Measurements from ENCODE around the gene PIKFYVE. TPM values are rescaled to one million over a fixed set of nuclear protein-coding genes. Genes with fewer than 3 reads are reported as not detected.

PIKFYVE gene, protein sequence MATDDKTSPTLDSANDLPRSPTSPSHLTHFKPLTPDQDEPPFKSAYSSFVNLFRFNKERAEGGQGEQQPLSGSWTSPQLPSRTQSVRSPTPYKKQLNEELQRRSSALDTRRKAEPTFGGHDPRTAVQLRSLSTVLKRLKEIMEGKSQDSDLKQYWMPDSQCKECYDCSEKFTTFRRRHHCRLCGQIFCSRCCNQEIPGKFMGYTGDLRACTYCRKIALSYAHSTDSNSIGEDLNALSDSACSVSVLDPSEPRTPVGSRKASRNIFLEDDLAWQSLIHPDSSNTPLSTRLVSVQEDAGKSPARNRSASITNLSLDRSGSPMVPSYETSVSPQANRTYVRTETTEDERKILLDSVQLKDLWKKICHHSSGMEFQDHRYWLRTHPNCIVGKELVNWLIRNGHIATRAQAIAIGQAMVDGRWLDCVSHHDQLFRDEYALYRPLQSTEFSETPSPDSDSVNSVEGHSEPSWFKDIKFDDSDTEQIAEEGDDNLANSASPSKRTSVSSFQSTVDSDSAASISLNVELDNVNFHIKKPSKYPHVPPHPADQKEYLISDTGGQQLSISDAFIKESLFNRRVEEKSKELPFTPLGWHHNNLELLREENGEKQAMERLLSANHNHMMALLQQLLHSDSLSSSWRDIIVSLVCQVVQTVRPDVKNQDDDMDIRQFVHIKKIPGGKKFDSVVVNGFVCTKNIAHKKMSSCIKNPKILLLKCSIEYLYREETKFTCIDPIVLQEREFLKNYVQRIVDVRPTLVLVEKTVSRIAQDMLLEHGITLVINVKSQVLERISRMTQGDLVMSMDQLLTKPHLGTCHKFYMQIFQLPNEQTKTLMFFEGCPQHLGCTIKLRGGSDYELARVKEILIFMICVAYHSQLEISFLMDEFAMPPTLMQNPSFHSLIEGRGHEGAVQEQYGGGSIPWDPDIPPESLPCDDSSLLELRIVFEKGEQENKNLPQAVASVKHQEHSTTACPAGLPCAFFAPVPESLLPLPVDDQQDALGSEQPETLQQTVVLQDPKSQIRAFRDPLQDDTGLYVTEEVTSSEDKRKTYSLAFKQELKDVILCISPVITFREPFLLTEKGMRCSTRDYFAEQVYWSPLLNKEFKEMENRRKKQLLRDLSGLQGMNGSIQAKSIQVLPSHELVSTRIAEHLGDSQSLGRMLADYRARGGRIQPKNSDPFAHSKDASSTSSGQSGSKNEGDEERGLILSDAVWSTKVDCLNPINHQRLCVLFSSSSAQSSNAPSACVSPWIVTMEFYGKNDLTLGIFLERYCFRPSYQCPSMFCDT (N-terminal part only)
- total RNA-seq: 28.6 and 39.0 TPM in 2 replicates

DNA sequence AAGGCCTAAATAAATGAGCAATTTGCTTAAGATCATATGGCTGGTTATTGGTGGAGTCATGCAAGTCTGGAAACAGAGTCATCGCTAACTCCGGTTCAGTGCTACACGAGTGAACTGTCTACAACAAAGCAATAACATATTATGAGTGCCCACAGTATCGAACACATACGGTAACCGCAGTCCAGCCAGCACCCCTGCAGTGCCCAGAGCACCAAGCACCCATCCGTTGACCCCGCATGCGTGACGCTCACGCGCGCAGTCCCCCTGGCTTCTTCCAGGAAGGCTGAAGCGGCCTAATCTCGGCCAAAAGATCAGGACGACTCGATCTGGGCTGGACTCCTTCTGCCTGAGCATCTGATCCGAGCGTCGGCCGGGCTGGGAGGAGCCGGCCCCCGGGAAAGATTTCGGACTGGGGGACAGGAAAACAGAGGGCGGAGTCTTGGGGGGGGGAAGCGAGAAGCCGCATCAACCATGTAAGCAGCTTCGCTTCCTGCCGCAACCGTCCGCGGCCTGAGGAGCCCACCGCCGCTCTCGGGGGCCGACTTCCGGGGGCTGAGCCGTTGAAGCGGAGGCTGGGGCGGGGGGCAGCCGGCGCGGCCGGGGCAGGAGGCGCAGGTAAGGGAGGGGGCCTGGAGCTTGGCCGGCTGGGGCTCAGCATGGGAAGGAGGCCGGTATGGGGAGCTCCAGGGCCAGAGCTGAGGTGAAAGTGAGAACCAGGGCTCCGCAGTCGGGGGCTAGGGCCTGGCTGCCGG is at the start of gene PIKFYVE:
PIKFYVE (plus strand) TSS at position 455 of the 752 bp plus-strand sequence. CDS start 5,265 bp downstream, outside the sequence.

DNA sequence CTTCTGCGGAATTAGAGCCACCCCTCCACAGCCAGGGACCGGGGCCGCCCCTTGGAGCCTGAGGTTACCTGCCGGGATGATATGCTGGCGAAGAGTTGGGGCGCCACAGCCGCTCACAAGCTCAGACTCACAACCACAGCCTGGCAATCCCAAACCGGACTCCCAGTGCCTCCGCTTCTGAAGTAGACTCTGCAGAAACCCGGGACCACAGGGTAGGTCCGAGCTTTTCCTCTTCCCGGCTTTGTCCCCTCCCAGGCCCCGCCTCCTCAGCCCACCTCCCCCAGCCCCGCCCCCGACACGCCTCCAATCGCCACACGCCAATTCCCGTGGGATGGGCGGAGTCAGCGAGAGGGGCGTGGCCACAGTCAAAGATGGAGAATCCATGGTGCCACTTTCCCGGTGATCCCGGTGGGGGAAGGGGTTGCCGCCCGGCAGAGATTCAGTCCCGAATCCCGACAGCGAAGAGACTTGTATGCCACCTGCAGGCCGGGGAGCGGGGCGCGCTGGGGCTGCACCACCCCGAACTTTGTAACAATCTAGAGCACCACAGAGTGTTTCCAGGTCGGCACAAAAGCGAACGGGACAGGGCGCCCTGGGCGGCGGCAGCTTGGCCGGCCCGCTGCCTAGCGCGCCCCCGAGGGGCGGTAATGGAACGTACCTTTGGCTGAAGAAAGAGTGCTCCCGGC is 11.0 kb upstream of the PIKFYVE start, which contains the start of gene IDH1:
IDH1 (minus strand) TSS at position 201 of the 686 bp plus-strand sequence. CDS start 3,520 bp downstream, outside the sequence.

GRCh38 chr2:208406474-208407451 is 140.7 kb downstream of the PIKFYVE start, which contains the start of gene PTH2R:
PTH2R (plus strand) TSS chr2:208406792; CDS start chr2:208407044, 252 bp downstream.

Other genes starting within 250 kb of the PIKFYVE start
- gene PLEKHM3, start 240.7 kb upstream of the PIKFYVE start, total RNA-seq: 11.1 and 12.9 TPM in 2 replicates
- not detected in 2 replicates for gene CRYGD, start 141.7 kb upstream of the PIKFYVE start, total RNA-seq
- not detected in 2 replicates for gene CRYGC, start 136.4 kb upstream of the PIKFYVE start, total RNA-seq
- gene CRYGB, start 120.1 kb upstream of the PIKFYVE start, total RNA-seq: not detected in 2 replicates
- gene CRYGA, start 102.7 kb upstream of the PIKFYVE start, total RNA-seq: not detected in 2 replicates
- gene C2orf80, start 76.2 kb upstream of the PIKFYVE start, total RNA-seq: not detected in 2 replicates
- 323 and 357 TPM in 2 replicates for gene IDH1, start 11.2 kb upstream of the PIKFYVE start, total RNA-seq
- under 0.01 TPM in 1 of 2 replicates, not detected in the other for gene PTH2R, start 140.5 kb downstream of the PIKFYVE start, total RNA-seq